SK-N-MC (cell line): Measurements from ENCODE around the gene EPAS1.

ENCODE experiments used
- DNase-seq: peaks from one replicate; pipeline ENCODE4 v3.0.0-alpha.2; 2011; ENCODE audit warnings: low read depth, low spot score
- H3K27ac ChIP-seq: fragments of 200-600 bp; sonication (generic); 2 replicates; pipeline ENCODE4 v1.5.1; 2016; ENCODE audit warnings: mixed run types
- H3K36me3 ChIP-seq: fragments of 200-600 bp; sonication (generic); 2 replicates; pipeline ENCODE4 v1.6.1; 2017; ENCODE audit warnings: antibody characterized with exemption, low read length, mixed read lengths; ENCODE audit not compliant: insufficient read depth
- H3K4me3 ChIP-seq: fragments of 200-600 bp; sonication (generic); 2 replicates; pipeline ENCODE4 v1.5.1; 2016
- H3K9ac ChIP-seq: fragments of 200-600 bp; sonication (generic); 2 replicates; pipeline ENCODE4 v1.8.0; 2017; ENCODE audit warnings: mixed run types, mixed read lengths; ENCODE audit not compliant: insufficient read length
- H3K9me3 ChIP-seq: fragments of 200-600 bp; sonication (generic); 2 replicates; pipeline ENCODE4 v1.6.1; 2017; ENCODE audit warnings: low read depth, mild to moderate bottlenecking, antibody characterized with exemption, low read length, moderate library complexity, mixed read lengths
- EZH2 ChIP-seq: fragments of 200-600 bp; sonication (generic); IDR thresholded peaks from one replicate; pipeline ENCODE4 v1.6.1; 2017; ENCODE audit warnings: antibody characterized with exemption
- FOXP2 ChIP-seq: optimal IDR thresholded peaks from 2 replicates; pipeline ENCODE3; 2011; ENCODE audit warnings: mild to moderate bottlenecking, moderate library complexity; ENCODE audit not compliant: insufficient read depth; ENCODE audit errors: extremely low read length, control extremely low read depth
- POLR2AphosphoS5 ChIP-seq: IDR thresholded peaks from 2 replicates; pipeline ENCODE4 v1.6.1; 2012; ENCODE audit warnings: mild to moderate bottlenecking, low read depth, low read length, borderline replicate concordance

The EPAS1 gene

DNA sequence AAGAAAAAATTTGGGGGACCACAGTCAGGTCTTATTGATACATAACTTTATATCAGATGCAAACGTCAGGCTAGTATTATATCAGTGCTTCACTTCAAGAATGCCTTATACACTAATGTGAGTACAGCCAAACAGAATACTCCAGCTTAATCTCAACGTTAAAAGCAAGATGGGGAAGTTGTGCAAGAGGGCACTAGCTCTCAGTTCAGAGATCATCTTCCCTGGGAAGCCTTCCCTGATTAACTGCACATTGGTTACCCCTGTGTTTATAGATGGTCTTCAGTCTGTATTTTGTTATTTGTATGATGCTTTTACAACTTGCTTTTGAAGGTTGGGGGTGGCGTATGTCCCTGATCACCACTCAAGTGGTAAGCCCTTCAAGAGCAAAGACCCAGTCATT is 11.4 kb downstream of the EPAS1 start:
- no peak for DNase-seq
- no peaks in the 10 kb centered on the region for H3K36me3 ChIP-seq
- TF ChIP-seq EZH2 (no peak), POLR2AphosphoS5 (no peak), FOXP2 (no peak)

DNA sequence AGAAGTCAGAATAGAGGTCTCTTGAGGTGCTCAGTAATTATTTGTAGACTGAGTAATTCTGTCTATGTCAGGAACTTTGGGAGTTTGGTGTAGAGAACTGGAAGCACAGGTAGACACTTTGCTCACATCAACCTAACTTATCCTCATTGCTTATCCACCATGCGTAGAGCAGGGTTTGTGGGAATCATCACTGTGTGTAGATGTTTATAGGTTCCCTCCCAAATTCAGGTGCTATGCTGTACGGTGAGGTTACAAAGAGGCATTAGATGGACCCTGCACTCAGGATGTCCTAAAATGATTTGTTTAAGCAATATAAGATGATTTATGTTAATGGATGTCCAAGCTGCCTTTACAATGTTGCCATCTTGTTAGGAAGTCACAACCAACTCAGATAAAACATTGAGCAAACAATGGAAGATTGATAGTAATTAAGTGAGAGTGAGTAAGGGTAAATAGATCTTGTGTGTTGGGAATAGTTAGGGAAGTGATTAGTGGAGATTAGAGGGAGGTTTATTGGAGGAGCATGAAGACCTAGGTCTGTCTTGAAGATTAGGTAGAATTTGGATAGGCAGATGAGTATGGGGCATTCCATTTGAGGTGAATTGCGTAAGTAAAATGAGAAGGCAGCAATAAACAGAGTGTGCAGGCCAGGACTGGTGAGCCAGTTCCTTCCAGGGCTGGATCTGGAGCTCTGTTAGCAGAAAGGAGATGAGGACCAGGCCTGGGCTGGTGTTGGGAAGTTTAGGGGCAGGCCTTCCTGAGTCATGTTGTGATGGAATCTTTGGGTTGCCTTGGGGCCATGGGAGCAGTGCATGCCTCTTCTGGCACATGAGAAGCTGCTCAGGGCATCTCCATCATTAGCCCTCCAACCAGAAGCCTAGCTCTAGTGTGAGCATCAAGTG is 12.1 kb downstream of the EPAS1 start:
- no peak overlapping the region for H3K9ac ChIP-seq
- TF ChIP-seq FOXP2 (no peak), EZH2 (no peak), POLR2AphosphoS5 (no peak)
- DNase-seq: no peak
- no peak overlapping the region for H3K4me3 ChIP-seq
- H3K9me3 ChIP-seq: no peaks in the 10 kb centered on the region
- H3K36me3 ChIP-seq: no peaks in the 10 kb centered on the region
- H3K27ac ChIP-seq: no peak overlapping the region

More for the DNA sequence above, 11.4 kb downstream of the EPAS1 start:
- H3K4me3 ChIP-seq: no peak overlapping the region
- no peak overlapping the region for H3K9ac ChIP-seq
- no peaks in the 10 kb centered on the region for H3K9me3 ChIP-seq
- no peak overlapping the region for H3K27ac ChIP-seq

DNA sequence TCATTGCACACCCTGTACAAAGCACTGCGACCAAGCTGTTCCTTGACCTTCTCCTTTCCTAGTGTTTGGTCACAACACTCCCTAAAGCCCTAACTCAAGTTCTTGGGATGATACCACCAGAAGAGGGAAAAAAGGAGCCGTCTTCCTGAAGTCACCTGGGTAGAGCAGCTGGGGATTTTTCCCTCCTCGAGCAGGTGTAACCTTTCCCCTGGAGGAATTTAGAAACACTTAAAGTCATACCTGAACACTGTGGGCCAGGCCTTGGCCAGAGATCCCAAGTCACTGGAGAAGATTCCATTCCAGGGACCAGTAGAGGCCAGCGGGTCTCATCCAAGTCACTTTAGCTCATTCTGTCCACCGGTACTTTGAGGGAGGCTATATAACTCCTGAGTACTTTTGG is 13.2 kb downstream of the EPAS1 start:
- Histone ChIP-seq H3K9me3 (no peaks in the 10 kb centered on the region), H3K4me3 (no peak overlapping the region), H3K36me3 (no peaks in the 10 kb centered on the region), H3K27ac (no peak overlapping the region), H3K9ac (no peak overlapping the region)
- DNase-seq: no peak
- TF ChIP-seq POLR2AphosphoS5 (no peak), EZH2 (no peak), FOXP2 (no peak)

DNA sequence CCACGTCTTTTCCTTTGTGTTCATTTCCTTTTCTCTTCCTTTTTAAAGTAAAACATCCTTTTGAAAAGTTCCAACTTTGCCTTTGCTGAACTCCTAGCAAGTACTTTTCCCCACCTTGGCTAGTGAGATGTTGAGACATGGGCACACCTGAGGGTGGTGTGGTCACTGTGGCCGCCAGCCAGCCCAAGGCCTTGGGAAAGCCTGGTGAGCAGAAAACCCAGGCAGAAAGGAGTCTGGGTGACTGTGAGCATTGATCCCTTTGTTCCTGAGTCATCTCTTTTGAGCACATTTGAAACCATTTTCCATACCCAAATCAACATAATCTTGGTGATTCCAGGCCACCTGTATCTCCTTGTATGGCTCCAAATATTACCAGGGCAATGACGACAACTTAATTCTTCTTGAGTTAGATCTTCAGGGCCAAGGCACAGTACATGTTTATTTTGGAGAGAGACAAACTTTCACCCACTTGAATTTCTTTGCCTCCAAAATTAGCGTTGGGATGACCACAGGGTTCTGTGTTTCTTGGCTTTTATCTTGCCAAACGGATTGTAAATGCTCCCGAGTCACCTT is 14.5 kb downstream of the EPAS1 start:
- Histone ChIP-seq H3K9me3 (no peaks in the 10 kb centered on the region), H3K4me3 (no peak overlapping the region), H3K36me3 (no peaks in the 10 kb centered on the region), H3K27ac (no peak overlapping the region), H3K9ac (no peak overlapping the region)
- DNase-seq: no peak
- TF ChIP-seq FOXP2 (no peak), POLR2AphosphoS5 (no peak), EZH2 (no peak)

DNA sequence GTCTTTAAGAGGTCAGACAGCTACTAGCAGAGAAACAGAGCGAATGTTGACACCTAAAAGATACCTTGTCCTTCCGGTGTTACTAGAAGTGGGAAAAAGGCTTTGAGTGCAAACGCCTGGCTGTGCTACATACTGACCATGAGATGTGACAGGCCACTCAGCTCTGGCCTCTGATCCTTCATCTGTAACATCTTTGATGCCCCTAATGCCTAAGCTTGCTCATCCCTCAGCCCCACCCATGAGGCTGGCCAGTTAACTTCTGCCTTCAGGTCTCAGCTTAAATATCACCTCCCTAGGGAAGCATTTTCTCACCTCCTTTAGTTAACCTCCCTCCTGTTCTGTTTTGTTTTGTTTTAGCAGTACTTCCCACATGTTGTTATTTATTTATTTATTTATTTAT is 15.9 kb downstream of the EPAS1 start:
- H3K9me3 ChIP-seq: no peaks in the 10 kb centered on the region
- TF ChIP-seq POLR2AphosphoS5 (no peak), EZH2 (no peak), FOXP2 (no peak)
- no peak overlapping the region for H3K4me3 ChIP-seq
- H3K27ac ChIP-seq: no peak overlapping the region
- H3K9ac ChIP-seq: no peak overlapping the region
- no peaks in the 10 kb centered on the region for H3K36me3 ChIP-seq
- DNase-seq: no peak

DNA sequence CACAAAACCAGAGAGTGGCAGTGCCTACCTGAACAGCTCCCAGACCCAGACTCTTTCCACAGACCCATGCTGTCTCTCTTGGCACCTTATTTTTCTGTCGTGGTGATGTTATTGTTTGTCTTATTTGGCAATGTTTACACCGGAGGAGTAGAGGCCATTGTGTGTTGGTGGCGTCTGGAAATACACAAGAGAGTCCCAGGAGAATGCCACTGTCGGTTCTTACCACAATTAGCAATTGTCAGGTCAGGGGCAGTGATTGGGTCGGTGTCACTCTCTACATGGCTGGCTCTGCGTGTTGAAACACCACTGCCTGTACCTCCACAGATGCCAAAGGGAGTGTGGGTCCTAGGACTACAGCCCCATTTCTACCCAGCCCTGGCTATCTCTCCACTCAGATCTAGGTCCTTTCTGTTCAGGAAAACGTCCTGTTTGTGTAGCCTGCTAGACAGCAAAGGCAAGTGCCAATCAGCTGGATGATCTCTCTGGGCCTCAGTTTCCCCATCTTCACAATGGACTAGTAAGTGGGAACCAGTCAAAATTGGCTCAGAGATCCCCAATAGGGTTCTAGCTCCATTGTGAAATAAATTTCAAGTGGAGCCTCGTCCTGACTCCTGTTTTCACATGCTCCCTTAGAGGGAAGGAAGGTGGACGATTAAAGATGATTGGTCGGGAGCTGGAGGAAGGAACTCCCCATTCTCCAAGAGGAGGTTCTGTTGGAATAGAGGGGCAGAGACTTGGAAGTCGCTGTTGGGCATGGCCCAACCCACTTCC is 17.0 kb downstream of the EPAS1 start:
- Histone ChIP-seq H3K36me3 (no peaks in the 10 kb centered on the region), H3K9me3 (no peaks in the 10 kb centered on the region), H3K9ac (no peak overlapping the region), H3K4me3 (no peak overlapping the region), H3K27ac (no peak overlapping the region)
- no peak for DNase-seq
- TF ChIP-seq EZH2 (no peak), FOXP2 (no peak), POLR2AphosphoS5 (no peak)

DNA sequence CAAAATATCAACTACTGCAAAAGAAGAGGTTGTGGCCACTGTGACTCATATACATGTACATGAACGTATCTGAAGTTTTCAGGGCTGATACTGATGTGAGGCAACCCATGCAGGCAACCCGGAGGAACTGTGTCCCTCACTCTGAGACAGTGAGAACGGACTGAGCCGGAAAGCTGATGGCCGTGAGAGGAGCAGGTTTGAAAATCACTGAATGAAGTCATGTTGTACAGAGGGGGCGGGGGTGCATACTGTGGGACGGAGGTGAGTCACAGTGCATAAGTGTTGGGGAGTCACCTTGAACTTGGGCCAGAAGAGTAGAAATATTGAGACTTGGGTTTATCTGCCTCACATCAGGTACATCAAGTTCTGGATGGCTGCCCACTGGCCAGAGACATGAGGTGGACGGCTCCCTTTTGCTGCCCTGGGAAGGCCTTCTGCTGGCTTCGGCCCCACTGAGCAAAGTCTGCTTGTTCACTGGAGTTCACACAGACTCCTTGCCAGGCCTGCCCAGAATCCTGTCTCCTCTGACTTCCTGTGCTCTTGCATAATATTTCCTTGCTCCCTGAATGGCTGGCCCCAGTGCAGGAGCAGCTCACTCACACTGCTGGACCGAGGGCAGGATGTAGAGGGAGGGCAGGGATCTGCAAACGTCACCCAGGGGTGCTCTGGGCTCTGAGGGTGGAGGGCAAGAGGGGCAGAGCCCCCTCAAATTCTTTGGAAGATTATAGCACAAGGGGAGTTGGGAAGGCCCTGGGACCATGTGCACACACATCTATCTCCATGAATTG is 18.1 kb downstream of the EPAS1 start:
- Histone ChIP-seq H3K36me3 (no peaks in the 10 kb centered on the region), H3K4me3 (peak overlapping the region; percentile 26; the same call in 1 of the 2 replicates), H3K9ac (no peak overlapping the region), H3K9me3 (no peaks in the 10 kb centered on the region), H3K27ac (peak overlapping the region; percentile 29)
- TF ChIP-seq EZH2 (no peak), POLR2AphosphoS5 (peak; percentile 45; the same call in 1 of the 2 replicates)
- DNase-seq: no peak
